ENCODE data around the gene LYSMD1.

GRCh38 chr1:151184211-151184610, 18.5 kb upstream of the LYSMD1 start:
- TF ChIP-seq, protein P1, sequence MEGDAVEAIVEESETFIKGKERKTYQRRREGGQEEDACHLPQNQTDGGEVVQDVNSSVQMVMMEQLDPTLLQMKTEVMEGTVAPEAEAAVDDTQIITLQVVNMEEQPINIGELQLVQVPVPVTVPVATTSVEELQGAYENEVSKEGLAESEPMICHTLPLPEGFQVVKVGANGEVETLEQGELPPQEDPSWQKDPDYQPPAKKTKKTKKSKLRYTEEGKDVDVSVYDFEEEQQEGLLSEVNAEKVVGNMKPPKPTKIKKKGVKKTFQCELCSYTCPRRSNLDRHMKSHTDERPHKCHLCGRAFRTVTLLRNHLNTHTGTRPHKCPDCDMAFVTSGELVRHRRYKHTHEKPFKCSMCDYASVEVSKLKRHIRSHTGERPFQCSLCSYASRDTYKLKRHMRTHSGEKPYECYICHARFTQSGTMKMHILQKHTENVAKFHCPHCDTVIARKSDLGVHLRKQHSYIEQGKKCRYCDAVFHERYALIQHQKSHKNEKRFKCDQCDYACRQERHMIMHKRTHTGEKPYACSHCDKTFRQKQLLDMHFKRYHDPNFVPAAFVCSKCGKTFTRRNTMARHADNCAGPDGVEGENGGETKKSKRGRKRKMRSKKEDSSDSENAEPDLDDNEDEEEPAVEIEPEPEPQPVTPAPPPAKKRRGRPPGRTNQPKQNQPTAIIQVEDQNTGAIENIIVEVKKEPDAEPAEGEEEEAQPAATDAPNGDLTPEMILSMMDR (IDR thresholded peaks at IDR 0.05; ENCODE audit: poor library complexity), result no peak
- TF ChIP-seq EZH2 (IDR thresholded peaks at IDR 0.05; ENCODE audit: borderline replicate concordance) (no peak), EZH2phosphoT487 (IDR thresholded peaks at IDR 0.05; ENCODE audit: low read depth, severe bottlenecking, unreplicated experiment) (no peak)

Measured in hepatocyte (in vitro differentiated cells).